Loucy (cell line): ENCODE data around the gene DSCAML1.

Experiments
- CTCF ChIP-seq: fragments of 200-600 bp; sonication (generic); conservative IDR thresholded peaks from 2 replicates; pipeline ENCODE4 v1.5.1; 2014; ENCODE audit warnings: mild to moderate bottlenecking, antibody characterized with exemption, low read length
- EZH2phosphoT487 ChIP-seq: fragments of 200-600 bp; IDR thresholded peaks from 2 replicates; pipeline ENCODE4 v1.6.1; 2018; ENCODE audit warnings: antibody characterized with exemption, mild to moderate bottlenecking, moderate library complexity, borderline replicate concordance

DNA sequence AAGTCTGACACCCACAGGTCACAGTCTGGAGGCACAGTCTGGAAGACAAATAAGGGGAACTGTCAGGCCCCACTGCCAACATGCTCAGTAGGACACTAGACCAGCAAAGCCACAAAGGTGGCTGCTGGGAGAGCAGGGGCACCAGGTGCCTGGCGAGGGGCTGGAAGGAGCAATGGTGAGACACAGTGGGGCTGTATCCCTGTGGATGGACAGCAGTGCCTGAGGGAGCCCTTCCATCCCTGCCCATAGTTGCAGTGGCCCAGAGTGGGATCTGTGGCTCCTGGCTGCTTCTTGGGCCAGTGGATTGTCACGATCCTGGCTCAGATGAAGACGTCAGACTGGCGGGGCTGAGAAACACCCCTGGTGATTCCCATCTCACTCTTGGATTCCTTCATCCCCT, 154.6 kb downstream of the DSCAML1 start:
- TF ChIP-seq CTCF (no peak; the same call in 1 of the 2 replicates), EZH2phosphoT487 (no peak)
